ENCODE measurements around the gene PTPN3. TPM values are rescaled to one million over a fixed set of nuclear protein-coding genes. Genes with fewer than 3 reads are reported as not detected.

Gene PTPN3
- total RNA-seq, result 9.5 and 10.1 TPM in 2 replicates

DNA sequence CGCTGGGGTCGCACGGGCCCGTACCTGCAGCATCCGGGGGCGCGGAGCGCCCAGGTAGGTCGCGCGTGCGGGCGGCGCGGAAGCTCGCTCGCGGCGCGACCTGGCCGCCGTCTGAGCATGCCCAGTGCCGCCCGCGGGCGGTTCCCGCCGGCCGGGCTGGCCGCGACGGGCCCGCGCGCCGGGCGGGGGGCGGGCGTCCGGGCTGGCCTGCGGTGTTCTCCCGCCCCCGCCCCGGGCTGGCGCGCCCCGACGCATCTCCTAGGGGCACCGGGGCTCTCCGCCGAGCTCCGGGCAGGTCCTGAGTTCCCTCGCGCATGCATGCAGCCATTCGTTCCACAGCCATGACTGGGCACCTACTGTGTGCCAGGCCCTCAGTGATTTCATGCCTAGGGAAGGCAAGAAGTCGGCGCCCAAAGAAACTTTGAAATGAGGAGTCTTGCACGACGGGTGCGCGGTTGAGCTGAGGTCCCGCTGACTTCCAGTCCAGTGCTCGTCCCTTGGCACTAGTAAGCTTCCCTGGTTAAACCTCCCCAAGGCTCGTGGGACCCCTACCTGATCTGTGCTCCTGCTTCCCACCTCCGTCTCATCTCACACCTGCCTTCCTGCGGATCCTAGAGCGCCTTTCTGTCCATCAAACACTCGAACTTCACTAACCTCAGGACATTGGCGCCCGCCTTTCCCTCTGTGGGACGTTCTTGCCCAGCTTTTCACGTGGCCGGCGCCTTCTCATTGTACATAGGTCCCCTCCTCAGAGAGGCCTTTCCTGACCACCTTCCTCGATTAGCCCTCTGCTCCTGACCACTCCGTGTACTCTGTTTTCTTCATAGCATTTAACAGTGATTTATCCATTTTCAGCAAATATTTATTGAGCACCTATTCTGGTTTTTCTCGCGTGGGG, at the start of gene PTPN3:
Gene PTPN3 (minus strand): TSS at position 113 of the 898 bp plus-strand sequence. CDS start 34,873 bp downstream, outside the sequence.

Small RNAs within 50 kb of the gene (small RNA-seq; reads per million reads assigned to genes)
- gene MIR3927, result not detected

Other genes starting within 250 kb of the PTPN3 start
- gene EPB41L4B, start 177.2 kb downstream of the PTPN3 start, total RNA-seq, result 11.4 and 17.0 TPM in 2 replicates

Measured in articular chondrocyte of knee joint (primary cell).